NCI-H146 (cell line): ENCODE measurements around the gene MEX3A.
"Not testable (repeated sequence)": the region's sequence is repeated elsewhere in the genome, so short reads cannot be mapped to it uniquely, and the experiment has no call there.

Experiments used
- DNase-seq: peaks from one replicate; lab custom pipeline; 2025; lab: John Stamatoyannopoulos, UW

The MEX3A gene, protein sequence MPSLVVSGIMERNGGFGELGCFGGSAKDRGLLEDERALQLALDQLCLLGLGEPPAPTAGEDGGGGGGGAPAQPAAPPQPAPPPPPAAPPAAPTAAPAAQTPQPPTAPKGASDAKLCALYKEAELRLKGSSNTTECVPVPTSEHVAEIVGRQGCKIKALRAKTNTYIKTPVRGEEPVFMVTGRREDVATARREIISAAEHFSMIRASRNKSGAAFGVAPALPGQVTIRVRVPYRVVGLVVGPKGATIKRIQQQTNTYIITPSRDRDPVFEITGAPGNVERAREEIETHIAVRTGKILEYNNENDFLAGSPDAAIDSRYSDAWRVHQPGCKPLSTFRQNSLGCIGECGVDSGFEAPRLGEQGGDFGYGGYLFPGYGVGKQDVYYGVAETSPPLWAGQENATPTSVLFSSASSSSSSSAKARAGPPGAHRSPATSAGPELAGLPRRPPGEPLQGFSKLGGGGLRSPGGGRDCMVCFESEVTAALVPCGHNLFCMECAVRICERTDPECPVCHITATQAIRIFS

DNA sequence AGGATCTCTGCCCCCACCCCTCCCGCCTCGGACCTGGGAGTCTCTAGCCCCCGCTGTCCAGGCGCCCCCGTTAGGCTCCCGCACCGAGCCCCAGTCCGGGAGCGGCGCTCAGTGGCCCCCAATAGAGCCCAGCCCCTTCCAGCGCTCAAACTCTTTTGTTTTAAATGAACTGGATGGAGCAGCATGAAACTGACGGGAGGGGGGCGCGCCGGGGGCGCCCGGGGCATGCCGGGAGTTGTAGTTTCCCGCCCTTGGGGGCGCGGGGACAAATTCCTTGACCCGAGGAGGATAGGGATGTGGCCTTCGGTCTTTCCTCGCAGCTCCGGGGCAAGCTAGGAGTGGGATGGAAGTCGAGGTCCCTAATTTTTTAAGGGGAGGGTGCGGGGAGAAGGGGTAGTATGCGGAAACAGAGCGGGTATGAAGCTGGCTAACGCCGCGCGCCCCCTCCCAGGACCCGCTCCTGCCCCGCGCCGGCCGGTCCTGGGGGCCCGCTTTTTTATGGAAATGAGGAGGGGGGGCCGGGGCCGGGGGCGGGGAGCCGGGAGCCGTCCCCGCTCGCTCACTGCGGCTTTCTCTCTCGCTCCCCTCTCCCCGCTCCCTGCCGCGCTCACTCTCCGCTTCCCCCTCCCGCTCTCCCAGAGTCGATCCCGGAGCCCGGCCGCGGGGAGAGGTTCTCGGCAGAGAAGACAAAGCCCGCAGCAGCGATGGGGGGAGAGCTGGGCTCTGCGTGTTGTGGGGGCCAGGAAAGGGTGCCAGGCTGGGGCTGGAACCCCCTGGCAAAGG is at the start of gene MEX3A:
Gene MEX3A (minus strand): TSS at position 157 of the 783 bp plus-strand sequence. CDS start 467 bp downstream, outside the sequence.
- peak; percentile 86 for DNase-seq

DNA sequence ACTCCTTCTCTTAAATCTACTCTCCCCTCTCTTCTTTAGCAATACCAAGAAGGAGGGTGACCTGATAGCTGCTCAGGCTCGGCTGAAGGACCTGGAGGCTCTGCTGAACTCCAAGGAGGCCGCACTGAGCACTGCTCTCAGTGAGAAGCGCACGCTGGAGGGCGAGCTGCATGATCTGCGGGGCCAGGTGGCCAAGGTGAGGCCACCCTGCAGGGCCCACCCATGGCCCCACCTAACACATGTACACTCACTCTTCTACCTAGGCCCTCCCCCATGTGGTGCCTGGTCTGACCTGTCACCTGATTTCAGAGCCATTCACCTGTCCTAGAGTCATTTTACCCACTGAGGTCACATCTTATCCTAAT is 48.3 kb upstream of the MEX3A start:
- DNase-seq: no peak

DNA sequence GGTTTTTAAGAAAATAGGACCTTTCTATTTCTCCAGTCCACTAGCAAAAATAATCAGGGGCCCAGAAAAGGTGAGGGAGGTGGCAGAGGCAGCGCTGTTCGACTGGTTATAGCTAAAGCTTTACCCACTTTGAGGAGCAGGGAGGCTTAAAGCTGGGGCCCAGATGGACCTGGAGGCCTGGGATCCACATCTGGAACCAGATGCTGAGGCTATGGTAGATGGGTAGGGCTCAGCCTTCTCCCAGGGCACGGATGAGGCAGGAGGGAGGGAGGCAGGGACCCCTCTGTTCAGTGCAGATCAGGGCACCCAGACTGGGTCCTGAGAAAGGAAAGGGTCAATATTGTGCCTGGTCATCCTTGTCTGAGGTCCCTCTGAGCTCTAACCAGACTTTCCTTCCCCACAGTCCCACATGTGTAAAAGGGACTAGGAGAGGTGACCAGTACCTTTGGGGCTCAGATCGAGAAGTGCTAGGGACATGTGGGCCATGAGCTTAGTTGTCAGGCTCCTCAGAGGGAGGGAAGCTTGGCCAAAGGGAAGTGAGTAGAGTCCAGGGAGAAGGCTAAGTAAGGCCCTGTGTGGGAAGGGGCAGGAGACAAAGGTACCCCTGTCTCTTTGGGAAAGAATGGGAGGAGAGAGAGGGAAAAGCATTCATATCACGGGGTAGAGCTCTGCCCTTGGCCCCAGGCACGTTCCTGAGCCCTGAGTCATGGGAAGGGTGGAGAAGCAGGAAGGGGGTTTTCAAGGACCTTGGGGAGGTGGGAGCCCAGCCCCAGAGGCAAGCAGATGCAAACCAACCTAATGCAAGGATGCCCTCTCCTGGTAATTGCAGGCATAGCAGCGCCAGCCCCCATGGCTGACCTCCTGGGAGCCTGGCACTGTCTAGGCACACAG is 47.7 kb upstream of the MEX3A start:
- peak; percentile 45 for DNase-seq

DNA sequence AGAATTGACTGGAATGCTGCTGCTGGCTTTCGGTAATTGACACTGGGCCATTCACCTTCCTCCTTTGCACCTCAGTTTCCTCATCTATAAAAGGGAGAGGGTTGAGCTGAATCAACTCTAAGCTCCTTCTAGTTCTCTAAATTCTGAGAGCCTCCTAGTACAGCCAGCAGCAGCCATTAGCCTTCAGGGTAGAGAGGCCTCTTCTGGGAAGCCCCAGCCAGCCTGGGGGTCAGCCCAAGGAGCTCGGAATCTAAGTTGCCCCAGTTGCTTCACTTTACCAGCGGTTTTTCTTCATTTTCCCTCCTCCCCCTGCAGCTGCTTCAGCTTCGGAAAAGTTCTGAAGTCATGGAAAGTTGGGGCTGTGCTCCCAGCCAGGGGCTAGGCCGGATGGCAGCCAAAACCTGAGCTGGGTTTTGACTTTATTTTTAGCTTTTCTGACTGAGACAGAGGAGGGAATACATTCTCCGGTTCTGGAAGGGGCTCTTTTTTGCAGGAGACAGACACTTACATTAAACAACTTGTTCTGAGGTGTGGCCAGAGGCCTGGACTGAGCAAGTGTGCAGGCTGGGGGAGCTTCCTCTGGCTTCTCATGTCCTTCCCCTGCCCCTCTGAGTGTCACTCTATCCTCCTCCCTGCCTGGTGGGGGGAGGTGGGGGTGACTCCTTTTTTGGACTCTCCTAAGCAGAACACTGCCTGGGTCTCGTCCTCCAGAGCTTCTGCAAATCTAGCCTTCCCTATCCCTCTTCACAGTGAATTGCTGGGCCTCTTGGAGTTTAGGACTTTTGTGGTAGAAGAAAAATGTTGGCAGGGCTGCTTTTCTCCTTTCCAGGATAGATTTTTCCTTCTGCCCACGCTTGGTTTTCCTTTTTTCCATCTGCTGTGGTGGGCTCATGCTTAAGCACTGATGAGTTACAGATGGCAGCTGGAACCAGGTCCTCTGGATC is 46.7 kb upstream of the MEX3A start:
- no peak for DNase-seq

DNA sequence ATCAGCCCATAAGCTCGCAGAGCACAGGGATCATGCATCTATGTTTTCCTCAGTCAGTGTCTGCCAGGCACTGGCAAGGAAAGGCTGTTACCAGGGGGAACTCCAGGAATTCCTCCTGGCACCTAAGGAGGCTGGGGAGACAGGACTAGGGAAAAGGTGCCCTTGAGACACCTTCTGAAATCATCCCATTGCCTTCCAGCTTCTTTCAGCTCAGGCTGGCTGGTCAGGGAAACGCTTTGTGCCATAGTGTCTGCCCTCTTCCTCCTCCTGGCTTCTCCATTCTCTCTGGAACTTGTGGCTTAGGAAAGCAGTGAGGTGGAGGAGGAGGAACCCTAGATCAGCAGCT is 46.0 kb upstream of the MEX3A start:
- no peak for DNase-seq

DNA sequence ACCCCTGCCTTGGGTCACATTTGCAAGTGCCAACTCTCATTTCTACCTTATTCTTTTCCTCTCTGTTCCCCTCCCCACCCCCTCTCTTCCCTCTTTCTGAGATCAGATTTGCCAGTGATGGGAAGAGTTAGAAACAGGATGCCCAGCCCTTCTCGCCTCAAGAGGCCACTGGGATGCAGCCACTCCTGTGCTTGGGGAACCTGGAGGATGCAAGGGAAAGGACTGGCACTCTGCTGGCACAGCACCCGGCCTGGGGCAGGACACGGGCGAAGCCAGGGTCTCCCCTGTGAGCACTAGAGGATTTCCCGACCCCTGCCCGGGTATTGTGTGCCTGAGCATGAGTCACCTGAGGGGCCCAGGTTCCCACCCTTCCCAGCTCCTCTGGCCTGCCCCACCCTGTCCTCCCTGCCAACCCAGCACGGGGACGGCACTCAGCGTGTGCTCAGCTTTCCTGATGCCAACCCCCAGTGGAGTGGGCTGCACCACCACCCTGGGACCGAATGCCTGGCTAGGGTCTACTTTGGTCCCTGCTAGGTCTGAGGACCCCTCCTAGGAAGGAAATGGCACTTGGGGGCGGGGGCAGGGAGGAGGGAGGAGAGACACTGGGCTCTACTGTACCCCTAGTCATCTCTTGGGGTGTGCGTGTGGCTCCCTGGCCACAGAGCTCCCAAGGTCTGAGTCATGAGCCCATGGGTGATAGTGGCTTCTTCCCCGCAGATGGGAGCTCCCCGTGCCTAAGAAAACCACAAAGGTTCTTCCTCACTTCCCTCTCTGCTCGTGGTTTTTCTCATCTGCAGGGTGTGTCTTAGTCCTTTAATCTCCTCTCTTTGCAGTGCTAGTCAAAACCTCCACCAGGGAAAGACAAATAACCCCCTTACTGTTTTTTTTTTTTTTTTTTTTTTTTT is 44.6 kb upstream of the MEX3A start:
- DNase-seq: no peak

DNA sequence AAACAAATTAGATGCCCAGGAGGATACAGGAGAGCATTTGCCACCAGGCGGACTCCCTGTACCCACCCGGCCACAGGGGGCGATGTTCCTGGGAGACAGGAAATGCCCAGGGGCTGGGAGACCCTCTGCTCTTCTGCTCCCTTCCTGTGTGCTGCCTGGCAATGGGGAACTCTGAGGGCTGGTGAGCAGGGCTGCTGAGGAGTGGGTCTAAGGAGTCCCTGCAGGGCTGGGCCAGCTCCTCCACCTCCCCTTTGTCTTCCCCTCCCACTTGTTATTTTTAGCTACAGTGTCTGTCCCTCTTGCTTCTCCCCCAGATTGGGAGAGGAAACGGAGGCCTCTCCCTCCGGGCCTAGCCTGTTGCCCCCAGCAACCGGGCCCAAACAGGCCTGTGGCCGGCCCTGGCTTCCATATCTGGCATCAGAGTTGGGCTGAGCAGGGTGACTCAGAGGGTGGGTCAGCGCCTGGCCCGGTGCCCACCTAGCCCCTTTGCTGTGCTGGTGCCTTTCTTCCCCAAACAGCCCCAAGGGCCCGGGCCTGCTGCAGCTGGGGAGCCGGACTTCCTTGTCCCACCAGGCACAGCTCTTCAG is 43.9 kb upstream of the MEX3A start:
- no peak for DNase-seq

DNA sequence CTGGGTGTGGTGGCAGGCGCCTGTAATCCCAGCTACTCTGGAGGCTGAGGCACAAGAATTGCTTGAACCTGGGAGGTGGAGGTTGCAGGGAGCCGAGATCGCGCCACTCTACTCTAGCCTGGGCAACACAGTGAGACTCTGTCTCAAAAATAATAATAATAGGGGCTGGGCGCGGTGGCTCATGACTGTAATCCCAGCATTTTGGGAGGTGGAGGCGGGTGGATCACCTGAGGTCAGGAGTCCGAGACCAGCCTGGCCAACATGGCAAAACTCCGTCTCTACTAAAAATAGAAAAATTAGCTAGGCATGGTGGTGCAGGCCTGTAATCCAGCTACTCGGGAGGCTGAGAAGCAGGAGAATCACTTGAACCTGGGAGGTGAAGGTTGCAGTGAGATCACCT is 43.3 kb upstream of the MEX3A start:
- DNase-seq: not testable (repeated sequence)

DNA sequence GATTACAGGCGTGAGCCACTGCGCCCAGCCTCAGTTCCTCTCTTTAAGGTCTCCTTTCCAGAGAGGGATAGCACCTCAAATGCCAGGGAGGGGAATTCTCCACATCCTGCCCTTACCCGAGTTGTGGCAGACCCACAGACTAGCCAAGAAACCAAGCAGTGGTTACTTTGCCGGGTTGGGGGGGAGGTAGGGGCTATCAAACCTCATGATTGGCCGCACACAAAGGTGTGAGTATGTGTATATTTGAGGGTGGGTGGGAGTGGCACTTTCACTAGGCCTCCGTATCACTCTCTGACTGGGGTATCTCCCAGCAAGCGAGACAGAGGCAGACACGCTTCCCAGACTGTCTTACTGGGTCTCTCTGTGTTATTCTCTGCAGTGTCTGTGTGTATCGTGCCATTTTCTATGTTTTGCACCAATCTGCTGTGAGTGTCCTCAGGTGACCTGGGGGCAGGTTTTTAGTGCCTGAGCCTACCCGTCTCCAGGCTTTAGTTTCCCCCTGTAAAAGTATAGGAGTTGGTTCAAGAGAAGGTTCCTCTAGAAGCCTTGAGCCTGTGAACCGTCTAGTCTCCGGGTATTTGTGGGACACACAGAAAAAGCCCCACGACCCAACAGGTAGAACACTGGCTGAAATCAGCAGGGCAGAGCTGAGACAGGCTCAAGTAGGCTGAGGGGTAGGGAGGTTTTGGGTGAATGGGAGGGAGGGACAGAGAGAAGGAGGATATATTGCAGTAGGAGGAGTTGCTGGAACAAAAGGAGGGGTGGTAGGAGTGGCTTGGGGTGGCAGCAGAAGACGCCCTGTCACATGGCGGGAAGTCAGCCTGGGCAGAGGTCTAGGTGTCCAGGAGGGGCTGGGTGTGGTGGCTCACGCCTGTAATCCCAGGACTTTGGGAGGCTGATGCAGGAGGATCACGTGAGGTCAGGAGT is 42.6 kb upstream of the MEX3A start:
- no peak for DNase-seq

DNA sequence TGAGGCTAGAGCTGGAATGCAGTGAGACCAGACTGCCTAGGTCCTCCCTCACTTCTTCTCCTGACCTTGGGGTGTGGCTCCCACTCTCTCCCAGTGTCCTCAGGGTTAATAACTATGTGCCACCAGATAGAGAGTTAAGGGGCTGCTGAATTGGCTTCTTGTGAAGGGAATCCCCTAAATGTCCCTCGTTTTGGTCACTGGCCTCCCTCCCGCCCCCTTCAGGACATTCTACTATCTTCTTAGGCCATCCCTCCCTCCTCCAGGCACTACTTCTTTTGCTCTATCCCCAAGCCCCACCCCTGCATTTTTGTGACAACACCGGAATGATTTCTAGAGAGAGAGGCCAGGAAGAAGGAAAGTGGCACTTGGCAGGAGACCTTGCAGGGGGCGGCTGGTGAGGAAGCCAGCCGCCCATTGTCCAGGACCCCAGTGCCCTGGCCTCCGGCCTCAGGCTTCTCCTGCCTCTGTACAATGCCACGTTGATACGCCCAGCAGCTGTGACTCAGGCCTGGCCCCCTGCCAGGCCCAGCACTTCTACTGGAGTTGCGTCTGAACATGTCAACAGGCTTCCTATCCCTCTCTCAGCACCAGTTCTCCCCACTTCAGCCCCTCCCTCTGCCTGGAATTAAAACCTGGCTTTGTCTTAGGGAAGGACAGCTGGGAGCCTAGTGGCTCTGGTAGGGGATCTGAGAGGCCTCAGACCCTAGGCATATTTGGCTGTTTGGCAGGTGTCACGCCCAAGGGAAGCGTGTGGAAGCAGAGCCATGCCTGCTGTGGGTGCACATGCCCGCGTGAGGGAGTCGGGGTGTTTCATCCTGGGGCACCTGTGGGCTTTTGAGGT is 41.3 kb upstream of the MEX3A start:
- peak; percentile 94 for DNase-seq

DNA sequence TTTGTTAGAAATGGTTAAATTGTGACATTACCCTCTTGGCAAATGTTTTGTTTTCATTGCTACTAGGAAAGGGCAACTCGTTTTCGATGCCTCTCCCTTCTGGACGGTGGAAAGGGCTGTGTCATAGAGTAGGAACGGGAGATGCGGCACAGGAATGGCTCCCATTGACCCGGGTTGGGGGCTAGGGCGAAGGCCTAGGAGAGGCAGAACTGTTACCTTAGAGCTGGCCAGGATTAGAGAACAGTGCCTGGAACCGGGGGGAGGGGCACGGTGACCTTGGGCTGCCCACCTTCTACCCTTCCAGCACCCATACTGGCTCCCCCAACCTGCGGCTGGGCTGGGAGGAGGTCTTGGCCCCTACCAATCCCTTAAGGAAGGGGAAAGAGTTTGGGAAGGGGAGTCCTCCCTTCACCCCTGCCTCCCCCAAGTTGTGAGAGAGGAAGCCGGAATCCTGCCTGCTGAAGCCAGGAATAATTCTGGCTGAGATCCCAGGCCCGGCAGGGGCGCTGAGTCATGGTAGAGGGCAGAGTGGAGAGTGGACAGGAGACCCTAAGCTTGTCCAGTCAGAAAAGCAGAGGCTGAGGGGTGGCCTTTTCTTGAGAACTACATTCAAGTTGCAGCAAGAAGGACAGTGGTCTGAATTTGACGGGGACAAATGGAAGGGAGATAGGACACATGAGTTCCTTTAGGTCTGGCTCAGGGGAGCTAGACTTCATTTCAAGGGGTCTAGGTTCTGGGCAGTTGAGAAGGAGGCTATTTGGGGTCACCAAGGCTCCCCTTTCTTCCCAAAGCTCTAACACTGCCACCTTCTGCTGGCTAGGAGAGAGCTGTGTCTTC is 40.5 kb upstream of the MEX3A start:
- DNase-seq: no peak

DNA sequence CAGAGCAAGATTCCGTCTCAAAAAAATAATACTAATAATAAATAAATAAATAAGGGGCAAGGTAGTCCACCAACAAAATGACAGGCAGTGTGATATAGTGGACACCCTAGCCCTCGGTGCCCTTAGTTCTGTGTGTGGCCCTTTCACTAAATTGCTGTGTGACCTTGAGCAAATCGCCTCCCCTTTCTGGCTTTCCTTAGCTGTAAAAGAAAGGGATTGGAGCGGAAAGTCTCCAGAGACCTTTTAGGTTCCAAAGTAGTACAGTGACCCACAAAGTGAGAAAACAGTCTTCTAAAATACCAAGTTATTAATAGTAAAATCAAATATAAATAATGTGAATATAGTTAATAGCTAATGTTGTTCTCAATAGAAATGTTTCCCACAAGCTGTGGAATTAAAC is 39.8 kb upstream of the MEX3A start:
- no peak for DNase-seq

DNA sequence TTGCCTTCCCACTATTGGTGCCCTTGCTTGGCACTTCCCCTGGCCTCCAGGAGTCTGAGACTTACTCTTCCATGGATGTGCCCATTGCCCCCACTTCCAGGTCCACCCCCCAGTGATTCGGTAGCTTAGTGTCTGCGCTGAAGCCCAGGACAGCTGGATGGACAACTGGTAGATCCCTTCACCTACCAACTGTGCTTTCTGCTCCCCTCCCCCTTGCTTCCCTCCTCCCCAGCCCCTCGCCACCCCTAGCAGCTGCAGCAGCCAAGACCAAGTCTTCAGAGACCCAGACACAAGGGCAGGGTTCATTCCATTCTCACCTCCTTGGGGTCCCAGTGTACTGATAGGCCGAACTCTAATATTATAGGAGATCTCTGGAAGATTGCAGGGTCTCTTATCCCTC is 39.2 kb upstream of the MEX3A start:
- DNase-seq: no peak

DNA sequence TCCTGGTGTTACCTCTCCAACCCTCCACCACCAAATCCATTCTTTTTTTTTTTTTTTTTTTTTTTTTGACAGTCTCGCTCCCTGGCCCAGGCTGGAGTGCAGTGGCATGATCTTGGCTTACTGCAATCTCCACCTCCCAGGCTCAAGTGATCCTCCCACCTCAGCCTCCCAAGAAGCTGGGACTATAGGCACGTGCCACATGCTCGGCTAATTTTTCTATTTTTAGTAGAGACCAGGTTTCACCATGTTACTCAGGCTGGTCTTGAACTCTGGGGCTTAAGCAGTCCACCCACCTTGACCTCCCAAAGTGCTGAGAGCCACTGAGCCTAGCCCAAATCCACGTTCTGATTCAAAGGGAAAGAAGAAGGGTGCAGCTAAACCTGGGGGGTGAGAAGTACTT is 38.7 kb upstream of the MEX3A start:
- not testable (repeated sequence) for DNase-seq

DNA sequence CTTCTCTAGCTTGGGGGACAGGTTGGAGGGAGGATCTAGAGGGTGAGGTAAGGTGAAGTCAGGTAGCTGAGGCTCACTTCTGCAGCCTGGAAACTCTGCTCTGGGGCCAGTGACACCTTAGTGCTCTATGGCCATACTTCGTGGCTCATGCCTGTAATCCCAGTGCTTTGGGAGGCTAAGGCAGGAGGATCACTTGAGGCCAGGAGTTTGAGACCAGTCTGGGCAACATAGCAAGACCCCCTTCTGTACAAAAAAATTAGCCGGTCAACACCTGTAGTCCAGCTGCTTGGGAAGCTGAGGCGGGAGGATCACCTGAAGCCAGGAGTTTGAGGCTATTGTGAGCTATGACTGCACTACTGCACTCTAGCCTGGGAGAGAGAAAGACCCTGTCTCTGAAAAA is 38.1 kb upstream of the MEX3A start:
- DNase-seq: no peak

DNA sequence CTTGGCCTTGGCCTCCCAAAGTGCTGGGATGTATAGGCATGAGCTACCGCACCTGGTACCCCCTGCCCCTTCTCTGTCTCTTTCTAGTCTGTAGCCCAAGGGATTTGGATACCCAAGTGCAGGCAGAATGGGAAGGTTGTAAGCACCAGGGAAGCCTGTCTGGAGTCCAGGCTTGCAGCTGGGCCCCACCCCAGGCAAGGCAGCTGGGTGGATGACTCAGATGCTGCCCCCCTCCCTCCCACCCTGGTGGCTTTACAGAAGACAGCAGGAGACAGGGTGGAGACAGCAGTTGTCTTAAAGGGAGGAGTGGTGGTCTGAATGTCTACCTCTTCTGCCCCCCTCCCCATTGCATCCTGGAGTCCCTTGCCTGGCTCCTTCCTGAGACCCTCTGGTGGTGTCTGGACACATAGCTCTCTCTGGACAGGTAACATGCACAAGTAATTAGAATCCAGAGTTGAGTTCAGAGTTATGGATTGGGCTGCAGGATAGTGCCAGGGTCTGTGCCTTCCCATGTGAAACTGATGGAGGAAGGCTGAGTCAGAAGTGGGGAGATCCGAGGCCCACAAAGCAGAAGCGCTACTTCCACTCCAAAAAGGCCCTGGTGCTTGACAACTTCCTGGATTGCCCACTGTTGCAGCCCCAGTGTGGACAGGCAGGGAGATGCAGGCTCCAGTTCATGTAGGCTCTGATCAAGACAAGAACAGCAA is 37.4 kb upstream of the MEX3A start:
- no peak for DNase-seq
